HG02884 (cell line): ENCODE measurements around the gene CDKN2B-AS1.
A peak's percentile ranks its signal among the peaks of the same experiment; 100 is the strongest.

Experiments used
- ATAC-seq: cut with Tn5 transposase; IDR thresholded peaks from one replicate; pipeline ENCODE4 v1.9.1; 2021; ENCODE audit warnings: mild to moderate bottlenecking, moderate library complexity; ENCODE audit not compliant: unreplicated experiment

CDKN2B-AS1 gene

GRCh38 chr9:21982391-21982790, 12.2 kb upstream of the CDKN2B-AS1 start:
- no peak for ATAC-seq

DNA sequence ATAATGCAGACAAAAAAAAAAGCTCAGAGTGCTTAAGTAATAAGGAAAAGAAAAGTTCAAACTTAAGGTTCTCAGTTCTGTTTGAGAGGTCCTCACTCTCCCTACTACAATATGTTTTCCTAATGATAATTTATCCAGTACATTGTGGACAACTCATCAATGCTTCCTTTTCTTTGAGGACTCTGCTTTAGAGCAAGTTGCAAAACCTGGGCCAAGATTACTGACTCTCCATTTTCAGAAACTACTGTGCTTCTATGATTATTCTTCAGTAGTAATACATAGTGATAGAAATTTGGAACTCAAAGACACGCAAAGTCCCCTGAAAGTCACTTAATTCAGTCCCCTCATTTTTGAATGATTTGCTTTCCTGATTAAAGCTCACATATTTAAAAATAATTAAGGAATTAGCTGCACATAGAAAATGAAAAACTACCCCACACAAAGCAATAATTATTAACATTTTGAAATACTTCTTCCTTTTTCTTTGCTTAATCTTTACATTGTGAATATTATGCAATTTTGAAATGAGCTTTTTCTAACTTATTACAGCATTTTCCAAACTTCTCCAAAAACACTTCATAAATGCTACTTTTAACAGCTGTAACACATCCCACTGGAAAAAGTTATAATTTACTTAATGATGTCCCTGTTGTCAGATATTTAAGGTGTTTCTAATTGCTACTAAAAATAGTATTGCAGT, 11.6 kb upstream of the CDKN2B-AS1 start:
- ATAC-seq, result no peak

- no peak for ATAC-seq
These were observed 11.0 kb upstream of the CDKN2B-AS1 start for GRCh38 chr9:21983561-21983935.

- no peak for ATAC-seq
These were observed 10.5 kb upstream of the CDKN2B-AS1 start for GRCh38 chr9:21984101-21984500.

DNA sequence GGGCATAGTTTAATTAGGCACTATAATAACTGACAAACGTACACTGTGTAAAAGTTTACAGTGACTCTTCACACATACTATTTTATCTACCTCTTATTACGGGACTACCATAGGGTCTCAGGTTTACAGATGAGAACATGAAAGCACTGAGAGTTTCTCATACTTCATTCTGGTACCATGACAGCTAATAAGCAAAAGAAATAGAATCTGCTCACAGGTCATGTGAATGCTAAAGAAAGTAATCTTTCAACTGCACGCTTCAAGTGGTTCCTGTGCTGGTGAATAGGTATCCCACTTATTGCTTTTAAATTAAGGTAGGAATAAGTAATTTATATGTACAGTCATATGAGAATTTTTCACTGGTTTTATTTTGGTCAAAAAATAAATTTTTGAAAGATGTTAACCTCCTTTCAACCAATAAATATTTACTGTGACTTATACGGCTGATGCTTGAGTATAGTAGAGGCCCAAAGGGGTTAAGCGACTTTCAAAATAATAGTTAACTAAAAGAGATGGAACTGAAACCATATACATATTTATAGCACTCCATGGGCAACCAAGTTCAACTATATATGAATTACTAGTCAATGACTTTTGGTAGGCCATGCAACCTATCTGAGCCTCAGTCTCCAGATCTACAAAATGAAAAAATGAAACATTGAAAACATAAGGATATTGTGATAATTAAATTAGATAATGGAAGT, 8.5 kb upstream of the CDKN2B-AS1 start:
- ATAC-seq, result no peak

DNA sequence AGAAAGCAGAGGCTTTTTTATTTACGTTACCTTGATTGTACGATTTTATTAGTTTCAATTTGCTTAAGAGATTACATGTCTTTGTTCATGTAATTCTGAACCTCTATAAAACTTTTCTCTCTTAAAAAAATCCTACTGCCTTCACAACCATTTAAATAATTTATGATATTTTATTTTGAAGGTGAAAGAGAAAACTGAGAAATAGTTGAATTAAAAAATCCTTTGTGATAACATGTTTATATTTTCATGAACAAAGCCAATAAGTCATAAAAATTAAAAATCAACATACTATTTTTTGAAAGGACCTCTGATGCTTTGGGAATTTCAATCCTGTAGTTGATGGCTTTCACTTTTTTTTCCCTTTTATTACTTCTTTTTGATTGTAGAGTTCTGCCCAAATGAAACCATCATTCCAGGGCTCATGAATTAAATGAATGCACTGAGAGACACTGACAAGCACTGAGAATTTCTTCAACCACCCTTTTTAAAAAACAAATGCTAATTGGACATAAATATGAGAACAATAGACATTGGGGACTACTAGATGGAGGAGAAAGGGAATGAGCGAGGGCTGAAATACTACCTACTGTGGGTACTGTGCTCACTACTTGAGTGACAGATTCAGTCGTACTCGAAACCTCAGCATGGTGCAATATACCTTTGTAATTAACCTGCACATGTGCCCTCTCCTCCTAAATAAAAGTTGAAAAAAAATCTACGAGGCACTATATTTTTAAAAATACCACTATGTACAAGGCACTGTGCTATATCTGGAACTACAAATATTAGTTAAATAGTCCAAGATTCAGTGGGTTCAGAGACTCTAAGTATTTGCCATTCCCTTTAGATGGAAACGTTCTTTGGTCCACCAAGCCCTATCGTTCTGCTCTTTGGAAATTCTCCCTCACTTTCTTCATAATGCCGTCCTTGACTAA, 6.3 kb upstream of the CDKN2B-AS1 start:
- ATAC-seq, result no peak

DNA sequence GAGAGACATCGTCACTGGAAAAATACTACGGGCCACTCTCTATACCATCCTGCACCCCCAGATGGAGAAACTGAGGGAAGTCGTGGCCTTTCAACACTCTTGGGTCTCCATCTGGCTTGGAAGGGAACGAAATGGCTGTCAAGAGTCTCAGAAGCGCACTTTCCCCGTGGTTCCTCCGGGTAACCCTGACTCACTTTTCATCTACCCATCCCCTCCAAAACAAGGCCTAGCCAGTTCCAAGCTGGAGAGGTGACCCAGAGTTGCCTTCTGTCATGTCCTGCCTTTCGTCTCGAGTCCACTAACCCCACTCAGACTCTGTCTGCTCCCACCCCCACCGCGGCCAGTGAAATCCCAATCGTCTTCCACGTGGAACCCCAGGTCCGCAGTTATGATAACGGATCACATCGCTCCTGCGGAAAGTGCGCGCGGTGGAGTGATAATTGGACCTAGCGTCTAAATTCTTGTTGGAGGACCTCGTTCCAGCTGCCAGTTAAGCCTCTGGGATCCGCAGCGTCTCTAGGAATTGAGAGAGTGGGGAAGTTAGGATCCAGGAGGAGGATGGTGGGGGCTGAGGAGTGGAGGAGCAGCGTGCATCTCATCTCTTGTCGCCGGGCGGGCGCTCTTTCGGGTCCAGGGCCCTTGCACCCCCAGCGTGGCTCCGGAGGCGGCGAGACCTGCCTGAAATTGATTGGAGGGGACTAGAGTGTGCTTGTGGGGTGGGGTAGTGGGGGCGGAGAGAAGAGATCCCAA, 5.0 kb upstream of the CDKN2B-AS1 start:
- no peak for ATAC-seq

- ATAC-seq, result no peak
These were observed 3.3 kb upstream of the CDKN2B-AS1 start for GRCh38 chr9:21991072-21991959.

DNA sequence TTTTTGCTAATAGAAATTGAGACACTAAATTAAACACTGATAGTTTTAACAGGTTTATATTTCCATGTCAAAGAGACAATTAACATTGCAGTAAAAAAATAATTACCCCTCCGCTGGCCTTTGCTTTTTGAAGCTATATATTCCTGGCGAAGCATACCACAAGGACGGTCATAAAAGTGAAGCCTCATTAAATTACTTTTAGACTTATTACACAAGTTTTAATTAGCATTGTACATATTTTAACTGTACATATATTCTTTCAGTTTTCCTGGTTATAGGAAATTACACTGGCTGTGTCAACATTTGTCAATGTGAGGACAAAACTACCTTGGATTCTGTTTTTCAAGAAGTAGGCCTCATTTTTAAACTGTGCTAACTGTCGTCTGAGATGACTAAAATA, 1.6 kb upstream of the CDKN2B-AS1 start:
- ATAC-seq, result no peak

DNA sequence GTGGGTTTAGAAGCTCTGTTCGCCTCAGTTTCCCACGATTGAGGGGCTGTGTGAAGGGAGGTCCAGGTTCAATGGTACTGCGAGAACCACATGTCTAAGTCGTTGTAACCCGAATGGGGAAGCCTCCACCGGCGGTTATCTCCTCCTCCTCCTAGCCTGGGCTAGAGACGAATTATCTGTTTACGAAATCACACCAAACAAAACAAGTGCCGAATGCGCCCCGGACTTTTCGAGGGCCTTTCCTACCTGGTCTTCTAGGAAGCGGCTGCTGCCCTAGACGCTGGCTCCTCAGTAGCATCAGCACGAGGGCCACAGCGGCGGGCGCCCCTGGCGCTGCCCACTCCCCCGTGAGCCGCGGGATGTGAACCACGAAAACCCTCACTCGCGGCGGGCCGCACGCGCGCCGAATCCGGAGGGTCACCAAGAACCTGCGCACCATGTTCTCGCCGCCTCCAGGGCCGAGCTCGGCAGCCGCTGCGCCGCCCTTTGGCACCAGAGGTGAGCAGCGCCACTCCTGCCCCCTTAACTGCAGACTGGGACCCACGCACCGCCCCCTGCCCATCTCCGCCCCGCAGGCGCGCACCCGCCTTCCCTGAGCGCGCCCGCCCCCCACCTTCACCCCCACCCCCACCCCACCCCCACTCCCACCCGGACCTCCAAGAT, 567 bp upstream of the CDKN2B-AS1 start, which contains the start of gene CDKN2A:
TSS of gene CDKN2A (minus strand) at position 500 of the 663 bp plus-strand sequence.
- ATAC-seq, result peak; percentile 34

GRCh38 chr9:21995006-21995665, 545 bp downstream of the CDKN2B-AS1 start:
- peak; percentile 84 for ATAC-seq

- ATAC-seq, result no peak
These were observed 1.2 kb downstream of the CDKN2B-AS1 start for GRCh38 chr9:21995666-21996398.

- no peak for ATAC-seq
These were observed 1.8 kb downstream of the CDKN2B-AS1 start for GRCh38 chr9:21996438-21996837.

- ATAC-seq, result no peak
These were observed 2.3 kb downstream of the CDKN2B-AS1 start for GRCh38 chr9:21996858-21997257.

DNA sequence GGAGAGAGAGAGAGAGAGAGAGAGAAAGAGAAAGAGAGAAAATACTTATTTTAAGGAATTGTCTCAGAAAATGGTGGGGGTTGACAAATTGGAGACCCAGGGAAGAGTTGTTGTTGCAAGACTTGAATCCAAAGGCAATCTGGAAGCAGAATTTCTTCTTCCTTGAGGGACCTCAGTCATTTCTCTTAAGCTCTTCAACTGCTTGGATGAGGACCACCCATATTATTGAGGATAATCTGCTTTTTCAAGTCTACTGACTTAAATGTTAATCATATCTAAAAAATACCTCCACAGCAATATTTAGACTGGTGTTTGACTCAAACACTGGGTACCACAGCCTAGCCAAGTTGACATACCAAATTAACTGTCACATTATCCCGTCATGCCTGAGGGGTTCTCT, 2.9 kb downstream of the CDKN2B-AS1 start:
- no peak for ATAC-seq

GRCh38 chr9:21998026-21998425, 3.4 kb downstream of the CDKN2B-AS1 start:
- no peak for ATAC-seq

GRCh38 chr9:22002038-22002437, 7.4 kb downstream of the CDKN2B-AS1 start:
- no peak for ATAC-seq
